CD4-positive, alpha-beta T cell treated with Interferon alpha-2 for 1 hour (primary cell): Measurements from ENCODE around the gene SESTD1.
A peak's percentile ranks its signal among the peaks of the same experiment; 100 is the strongest.
"Not testable (repeated sequence)": the region's sequence is repeated elsewhere in the genome, so short reads cannot be mapped to it uniquely, and the experiment has no call there.

Source experiments
- DNase-seq, 2 donors: peaks; one replicate each; pipeline ENCODE4 v3.0.0-alpha.2; 2020 to 2022

SESTD1 gene

GRCh38 chr2:179096090-179096489 lies 168.5 kb downstream of the SESTD1 start:
- DNase-seq: peak; percentile 6 to 35

DNA sequence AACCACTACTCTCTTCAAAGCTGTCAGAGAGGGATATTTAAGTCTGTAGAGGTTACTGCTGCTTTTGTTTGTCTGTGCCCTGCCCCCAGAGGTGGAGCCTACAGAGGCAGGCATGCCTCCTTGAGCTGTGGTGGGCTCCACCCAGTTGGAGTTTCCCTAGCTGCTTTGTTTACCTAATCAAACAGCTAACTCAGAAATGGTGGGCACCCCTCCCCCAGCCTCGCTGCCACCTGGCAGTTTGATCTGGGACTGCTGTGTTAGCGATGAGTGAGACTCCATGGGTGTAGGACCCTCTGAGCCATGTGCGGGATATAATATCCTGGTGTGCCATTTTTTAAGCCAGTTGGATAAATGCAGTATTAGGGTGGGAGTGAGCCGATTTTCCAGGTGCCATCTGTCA lies 171.7 kb downstream of the SESTD1 start:
- DNase-seq: not testable (repeated sequence)

GRCh38 chr2:179082697-179083096 lies 181.9 kb downstream of the SESTD1 start:
- DNase-seq: no peak

DNA sequence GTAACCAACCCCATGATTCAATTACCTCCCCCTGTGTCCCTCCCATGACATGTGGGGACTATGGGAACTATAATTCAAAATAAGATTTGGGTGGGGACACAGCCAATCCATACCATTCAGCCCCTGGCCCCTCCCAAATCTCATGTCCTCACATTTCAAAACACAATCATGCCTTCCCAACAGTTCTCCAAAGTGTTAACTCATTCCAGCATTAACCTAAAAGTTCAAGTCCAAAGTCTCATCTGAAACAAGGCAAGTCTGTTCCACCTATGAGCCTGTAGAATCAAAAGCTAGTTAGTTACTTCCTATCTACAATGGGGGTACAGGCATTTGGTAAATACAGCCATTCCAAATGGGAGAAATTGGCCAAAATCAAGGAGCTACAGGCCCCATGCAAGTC lies 182.7 kb downstream of the SESTD1 start:
- DNase-seq: no peak

DNA sequence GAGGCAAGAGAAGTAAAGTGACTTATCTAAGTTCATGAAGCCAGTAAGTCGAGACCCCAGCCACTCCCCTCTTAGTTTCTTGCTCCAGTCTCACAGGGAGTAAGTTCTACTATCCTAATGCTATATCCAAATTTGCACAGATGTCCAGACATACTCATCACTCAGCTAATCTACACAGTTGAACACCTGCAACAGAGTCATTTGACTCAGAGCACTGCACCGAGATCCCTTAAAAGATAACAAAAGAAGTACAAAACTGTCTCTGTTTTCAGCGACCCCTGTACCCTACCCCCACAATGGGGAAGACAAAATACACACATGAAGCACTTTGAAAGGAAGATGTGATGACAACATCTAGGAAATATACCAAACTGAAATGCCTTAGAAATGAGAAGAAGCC lies 192.1 kb downstream of the SESTD1 start:
- DNase-seq: no peak

DNA sequence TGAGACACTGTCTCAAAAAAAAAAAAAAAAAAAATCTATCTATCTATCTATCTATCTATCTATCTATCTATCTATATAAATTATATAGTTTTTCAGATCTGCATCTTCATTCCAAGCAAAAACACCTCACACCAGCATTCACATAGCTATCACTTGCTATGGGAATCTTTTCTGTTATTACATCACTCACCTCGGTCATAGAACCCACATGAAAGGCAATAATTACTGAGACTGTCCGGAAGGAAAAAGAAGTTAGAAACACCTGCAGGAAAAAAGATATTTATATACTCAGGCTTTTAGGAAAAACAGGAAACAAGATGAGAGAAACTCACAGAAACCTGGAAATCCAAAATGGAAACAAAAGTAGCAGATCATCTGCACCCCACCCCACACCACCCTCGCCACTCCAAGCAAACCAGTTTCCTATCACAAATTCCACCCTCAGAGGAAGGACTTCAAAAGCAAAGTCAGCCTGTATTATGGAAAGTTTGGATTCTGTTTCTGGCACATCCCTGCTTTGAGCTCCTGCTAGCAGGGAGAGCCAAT lies 192.7 kb downstream of the SESTD1 start:
- DNase-seq: no peak

DNA sequence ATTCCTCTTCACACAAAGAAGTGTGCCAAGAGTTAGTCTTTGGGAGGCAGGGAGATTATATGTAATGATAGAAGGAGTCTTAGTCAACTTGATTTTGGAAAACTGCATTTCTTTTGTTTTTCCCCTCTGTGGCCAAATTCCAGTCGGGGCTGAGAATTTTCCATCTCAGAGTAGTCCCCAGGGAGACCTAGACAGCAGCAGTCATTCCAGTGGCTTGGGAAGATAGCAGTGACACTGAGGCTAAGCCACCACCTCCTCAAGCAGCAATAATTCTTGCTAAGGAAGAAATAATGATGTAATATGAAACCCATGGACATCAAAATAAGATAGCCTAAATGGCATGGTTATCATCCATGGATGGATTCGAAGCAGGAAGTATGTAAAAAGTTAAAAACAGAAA lies 193.7 kb downstream of the SESTD1 start:
- no peak for DNase-seq

DNA sequence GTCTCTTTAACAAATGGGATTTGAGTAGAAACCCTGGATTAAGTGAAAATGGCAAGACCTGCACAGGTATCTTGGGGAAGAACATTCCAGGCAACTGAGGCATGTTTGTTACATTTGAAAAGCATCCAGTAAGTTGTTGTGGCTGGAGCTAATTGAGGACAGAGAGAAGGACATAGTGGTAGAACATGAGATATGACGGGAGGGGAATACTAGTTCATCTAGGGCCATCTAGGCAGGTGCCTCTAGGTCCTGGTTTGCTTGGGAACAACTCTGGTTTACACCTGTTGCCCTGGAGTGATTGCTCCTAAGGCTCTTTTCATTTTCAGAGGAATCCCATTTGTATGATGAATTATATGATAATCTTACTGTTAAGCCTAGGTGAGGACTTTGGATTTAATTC lies 194.9 kb downstream of the SESTD1 start:
- no peak for DNase-seq

- no peak for DNase-seq
Observed at GRCh38 chr2:179068991-179069643, 195.5 kb downstream of the SESTD1 start.

- no peak for DNase-seq
Observed at GRCh38 chr2:179059026-179059700, 205.5 kb downstream of the SESTD1 start.

DNA sequence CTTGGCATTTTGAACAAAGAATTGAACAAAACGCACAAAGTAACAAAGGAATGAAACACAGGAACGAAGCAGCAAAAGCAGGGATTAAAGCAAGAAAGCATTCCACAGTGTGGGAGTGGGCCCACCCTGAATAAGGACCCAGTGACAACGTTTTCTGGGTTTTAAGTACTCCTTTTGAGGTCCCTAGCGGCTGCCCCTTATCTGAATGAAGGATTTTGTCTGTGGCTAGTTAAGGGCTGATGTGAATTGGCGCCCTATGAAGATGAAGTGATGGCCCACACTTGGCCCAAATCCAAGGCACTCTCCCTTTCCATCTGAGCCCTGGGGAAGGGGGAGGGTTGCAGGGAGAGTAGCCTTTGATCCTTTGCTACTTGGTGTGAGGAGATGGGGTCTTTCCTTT lies 206.9 kb downstream of the SESTD1 start:
- DNase-seq: no peak

DNA sequence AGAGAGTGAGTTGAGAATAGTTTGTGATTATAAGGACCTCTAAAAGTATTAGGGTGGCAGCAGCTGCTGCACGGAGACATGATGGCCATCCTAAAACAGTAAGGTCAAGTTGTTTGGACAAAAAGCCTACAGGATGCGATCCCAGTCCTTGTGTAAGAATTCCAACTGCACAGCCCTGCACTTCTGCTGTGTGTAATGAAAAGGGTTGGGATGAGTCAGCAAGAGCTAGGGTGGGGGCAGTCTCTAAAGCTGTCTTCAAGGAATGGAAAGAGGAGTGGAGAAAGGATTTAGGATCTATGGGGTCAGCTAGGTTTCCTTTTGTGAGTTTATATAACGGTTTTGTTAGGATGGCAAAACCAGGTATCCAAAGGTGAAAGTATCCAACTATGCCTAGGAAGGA lies 211.1 kb downstream of the SESTD1 start:
- not testable (repeated sequence) for DNase-seq
